Large intestine (tissue), 3 donors: ENCODE results near the gene COL3A1. TPM values are rescaled to one million over a fixed set of nuclear protein-coding genes. Genes with fewer than 3 reads are reported as not detected.

Source experiments
- DNase-seq, 2 donors: peaks; one replicate each; pipeline versions ENCODE4 v3.0.0 to v3.0.0-alpha.2; 2013
- H3K27ac ChIP-seq: one replicate; pipeline ENCODE4 v1.5.1; 2013; ENCODE audit warnings: low read length
- H3K27me3 ChIP-seq: 2 replicates; pipeline ENCODE4 v1.6.1; 2013; ENCODE audit warnings: low read length; ENCODE audit not compliant: control insufficient read depth, insufficient read depth
- H3K36me3 ChIP-seq: 2 replicates; pipeline ENCODE4 v1.6.1; 2013; ENCODE audit warnings: low read length; ENCODE audit not compliant: control insufficient read depth, insufficient read depth
- H3K4me1 ChIP-seq: one replicate; pipeline ENCODE4 v1.6.1; 2013; ENCODE audit warnings: low read length; ENCODE audit not compliant: control insufficient read depth, insufficient read depth
- H3K4me3 ChIP-seq: one replicate; pipeline ENCODE4 v1.5.1; 2013; ENCODE audit warnings: low read length
- H3K9me3 ChIP-seq: one replicate; pipeline ENCODE4 v1.6.1; 2013; ENCODE audit warnings: mild to moderate bottlenecking, low read depth, low read length, moderate library complexity; ENCODE audit not compliant: control insufficient read depth
- WGBS: methylation state at CpG from one replicate; pipeline ENCODE4 v1.1.5; 2013; ENCODE audit warnings: low lambda C conversion rate; ENCODE audit not compliant: insufficient coverage; 5-methylcytosine and 5-hydroxymethylcytosine counted together
- polyA plus RNA-seq: library from polyadenylated mRNA; unstranded; fragments of 120-200 nt; gene quantifications from one replicate; pipeline ENCODE4 v1.2.1, GENCODE V29; 2013

COL3A1 gene
- polyA plus RNA-seq, 1 donor: 1,077 TPM

DNA sequence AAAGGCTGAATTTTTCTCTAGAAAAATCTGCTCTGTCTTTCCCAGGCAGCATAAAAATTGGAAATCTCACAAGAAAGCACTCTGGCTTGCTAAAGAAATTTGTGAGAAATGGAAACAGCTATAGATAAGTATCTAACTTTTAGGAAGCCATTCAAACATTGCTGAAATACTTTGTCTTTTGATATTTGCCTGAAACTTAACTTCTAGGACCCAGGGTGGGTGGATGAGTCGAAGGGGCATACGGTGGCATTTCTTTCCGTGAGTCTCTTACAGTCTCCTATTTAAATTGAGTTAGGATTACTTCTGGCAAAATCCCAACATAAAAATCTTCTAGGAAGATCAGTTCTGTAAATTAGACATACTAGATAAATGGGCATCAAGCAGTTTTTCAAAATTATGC, 532 bp upstream of the COL3A1 start:
- no peaks in the 10 kb centered on the region for H3K9me3 ChIP-seq
- H3K4me1 ChIP-seq: no peaks in the 10 kb centered on the region
- H3K27ac ChIP-seq: peak overlapping the region; percentile 91
- H3K4me3 ChIP-seq: peak overlapping the region; percentile 60
- DNase-seq: no peak
- WGBS: no CpG with 5 or more reads among the region's 3 CpGs
- no peaks in the 10 kb centered on the region for H3K36me3 ChIP-seq
- H3K27me3 ChIP-seq: no peaks in the 10 kb centered on the region

DNA sequence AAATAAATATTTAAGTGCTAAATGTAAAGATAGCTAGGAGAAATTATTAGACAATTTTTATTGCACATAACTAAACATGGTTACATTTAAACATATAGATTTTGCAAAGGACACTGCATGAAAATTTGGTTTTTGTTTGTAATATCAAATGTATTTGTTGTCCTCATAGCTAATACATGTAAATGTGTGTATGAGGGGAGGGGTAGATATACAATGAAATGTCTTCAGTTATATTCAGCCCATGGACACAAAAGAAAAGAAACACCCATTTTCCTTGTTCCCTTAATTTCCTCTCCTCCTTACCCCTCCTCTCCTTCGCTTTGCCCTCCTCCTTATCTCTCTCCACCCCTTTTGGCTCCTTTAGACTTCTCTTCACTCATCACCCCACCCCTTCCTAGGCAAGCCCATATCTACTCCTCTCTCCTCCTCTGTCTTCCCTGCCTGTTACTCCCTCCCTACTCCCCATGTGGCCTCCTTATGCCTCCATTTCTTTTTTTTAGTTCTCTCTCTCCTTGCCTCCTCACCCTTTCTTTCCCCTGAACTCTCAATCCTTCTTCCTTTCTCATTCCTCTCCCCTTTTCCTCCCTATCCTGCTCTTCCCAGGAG, 1.4 kb downstream of the COL3A1 start:
- WGBS: 57% methylated on average over 1 of the region's 1 CpG

GRCh38 chr2:188976545-188977268, 2.5 kb downstream of the COL3A1 start:
- no peak for DNase-seq
- Histone ChIP-seq H3K36me3 (no peaks in the 10 kb centered on the region), H3K9me3 (no peaks in the 10 kb centered on the region), H3K4me3 (peak overlapping the region; percentile 60), H3K27me3 (no peaks in the 10 kb centered on the region), H3K4me1 (no peaks in the 10 kb centered on the region), H3K27ac (peak overlapping the region; percentile 91)
- WGBS: 86% methylated on average over 4 of the region's 8 CpGs

More for the DNA sequence above, 1.4 kb downstream of the COL3A1 start:
- no peaks in the 10 kb centered on the region for H3K4me1 ChIP-seq
- peak overlapping the region; percentile 91 for H3K27ac ChIP-seq
- peak; percentile 58 for DNase-seq
- no peaks in the 10 kb centered on the region for H3K36me3 ChIP-seq
- H3K9me3 ChIP-seq: no peaks in the 10 kb centered on the region
- H3K4me3 ChIP-seq: peak overlapping the region; percentile 60
- no peaks in the 10 kb centered on the region for H3K27me3 ChIP-seq

GRCh38 chr2:188977317-188977716, 3.1 kb downstream of the COL3A1 start:
- Histone ChIP-seq H3K4me3 (peak overlapping the region; percentile 60), H3K27ac (peak overlapping the region; percentile 91), H3K9me3 (no peaks in the 10 kb centered on the region), H3K4me1 (no peaks in the 10 kb centered on the region), H3K27me3 (no peaks in the 10 kb centered on the region), H3K36me3 (no peaks in the 10 kb centered on the region)
- 93% methylated on average over 2 of the region's 2 CpGs for WGBS
- no peak for DNase-seq

DNA sequence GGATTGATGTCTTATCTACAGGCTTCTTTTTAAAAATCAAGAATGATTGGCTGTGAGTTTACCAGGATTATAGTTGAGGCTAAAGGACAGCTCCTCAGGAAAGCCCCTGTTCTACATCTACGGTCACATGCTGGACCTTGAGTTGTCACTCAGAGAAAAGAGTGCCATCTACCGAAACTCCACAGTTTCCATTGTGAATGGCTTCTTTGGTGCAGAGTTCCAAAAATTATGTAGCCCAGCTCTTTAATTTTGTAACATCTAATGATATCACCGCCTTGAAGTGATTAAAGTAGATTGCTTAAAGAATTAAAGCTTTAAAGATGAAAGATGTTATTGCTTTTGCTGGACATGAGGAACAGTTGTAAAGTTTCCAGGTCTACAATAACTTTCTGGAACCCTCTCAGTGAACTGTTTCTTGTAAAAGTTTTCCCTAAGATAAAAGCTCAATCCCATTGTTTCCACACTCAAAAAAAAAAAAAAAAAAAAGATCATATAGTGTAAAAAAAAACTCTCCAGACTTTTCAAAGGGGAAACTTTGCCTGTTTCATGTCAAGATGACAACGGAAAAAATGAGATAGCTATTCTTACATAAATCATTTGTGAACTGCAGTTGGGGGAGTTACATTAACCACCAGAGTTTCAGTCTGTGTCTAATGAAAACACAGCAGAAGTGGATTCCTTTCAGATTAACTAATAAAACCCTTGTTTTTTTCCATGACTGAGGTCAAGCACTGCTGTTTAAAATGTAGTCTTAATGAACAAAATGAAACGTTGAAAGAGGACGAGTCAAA, 4.3 kb downstream of the COL3A1 start:
- H3K4me3 ChIP-seq: peak overlapping the region; percentile 60
- no peaks in the 10 kb centered on the region for H3K4me1 ChIP-seq
- DNase-seq: peak; percentile 10 to 41

GRCh38 chr2:188979187-188980114, 5.3 kb downstream of the COL3A1 start:
- Histone ChIP-seq H3K36me3 (no peaks in the 10 kb centered on the region), H3K27ac (peak overlapping the region; percentile 91), H3K27me3 (no peaks in the 10 kb centered on the region), H3K4me3 (peak overlapping the region; percentile 2), H3K4me1 (no peaks in the 10 kb centered on the region), H3K9me3 (no peaks in the 10 kb centered on the region)
- no peak for DNase-seq
- 75% methylated on average over 2 of the region's 3 CpGs for WGBS

More for the DNA sequence above, 4.3 kb downstream of the COL3A1 start:
- WGBS: 89% methylated on average over 2 of the region's 6 CpGs
- Histone ChIP-seq H3K36me3 (no peaks in the 10 kb centered on the region), H3K27me3 (no peaks in the 10 kb centered on the region), H3K27ac (peak overlapping the region; percentile 91), H3K9me3 (no peaks in the 10 kb centered on the region)

DNA sequence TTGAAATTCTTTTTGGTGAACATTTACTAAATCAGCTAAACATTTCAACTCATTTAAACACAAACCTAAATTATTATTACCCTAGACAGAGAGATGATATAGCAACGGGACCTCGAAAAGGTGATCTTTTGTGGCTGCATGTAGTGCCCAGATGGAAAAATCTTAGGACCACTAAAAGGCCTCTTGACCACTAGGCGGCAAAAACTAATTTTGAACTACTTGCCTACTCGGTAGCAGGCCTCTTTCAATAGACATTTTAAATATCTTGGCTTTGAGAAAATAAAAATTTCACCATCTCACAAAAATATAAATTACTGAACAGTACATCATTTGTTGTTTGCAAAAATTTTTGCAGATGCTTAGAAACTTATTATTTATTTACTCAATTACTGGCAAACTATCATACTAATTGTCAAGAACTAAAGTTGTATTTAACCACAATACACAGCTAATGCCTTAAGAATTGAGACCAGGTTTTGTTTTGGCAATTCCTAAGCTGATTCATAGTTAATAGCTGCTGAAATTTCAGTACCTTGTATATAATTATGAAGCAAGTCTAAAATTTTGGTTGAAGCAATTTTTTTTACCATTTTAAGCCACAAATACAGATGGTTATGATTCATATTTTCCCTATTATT, 9.4 kb downstream of the COL3A1 start:
- Histone ChIP-seq H3K27me3 (no peaks in the 10 kb centered on the region), H3K27ac (peak overlapping the region; percentile 40), H3K4me1 (no peaks in the 10 kb centered on the region), H3K36me3 (no peaks in the 10 kb centered on the region), H3K9me3 (no peaks in the 10 kb centered on the region), H3K4me3 (no peak overlapping the region)
- WGBS: no CpG with 5 or more reads among the region's 4 CpGs
- no peak for DNase-seq

GRCh38 chr2:188984065-188984491, 9.9 kb downstream of the COL3A1 start:
- no peak overlapping the region for H3K4me3 ChIP-seq
- no peaks in the 10 kb centered on the region for H3K4me1 ChIP-seq
- no peak for DNase-seq
- H3K27ac ChIP-seq: peak overlapping the region; percentile 40
- no peaks in the 10 kb centered on the region for H3K36me3 ChIP-seq
- no peaks in the 10 kb centered on the region for H3K9me3 ChIP-seq
- H3K27me3 ChIP-seq: no peaks in the 10 kb centered on the region

DNA sequence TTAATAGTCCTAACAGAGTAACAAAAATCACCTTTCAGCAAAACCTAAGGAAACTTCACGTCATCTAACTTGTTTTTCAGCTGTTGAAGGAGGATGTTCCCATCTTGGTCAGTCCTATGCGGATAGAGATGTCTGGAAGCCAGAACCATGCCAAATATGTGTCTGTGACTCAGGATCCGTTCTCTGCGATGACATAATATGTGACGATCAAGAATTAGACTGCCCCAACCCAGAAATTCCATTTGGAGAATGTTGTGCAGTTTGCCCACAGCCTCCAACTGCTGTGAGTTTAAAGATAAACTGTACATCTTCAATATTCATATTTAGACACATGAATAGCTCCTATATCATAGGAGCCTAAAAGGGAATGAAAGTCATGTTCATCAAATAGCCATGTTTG, 10.5 kb downstream of the COL3A1 start:
- WGBS: no CpG with 5 or more reads among the region's 5 CpGs
- H3K27ac ChIP-seq: no peak overlapping the region
- no peaks in the 10 kb centered on the region for H3K36me3 ChIP-seq

More for the DNA sequence above, 10.5 kb downstream of the COL3A1 start:
- no peaks in the 10 kb centered on the region for H3K4me1 ChIP-seq
- no peak overlapping the region for H3K4me3 ChIP-seq
- no peak for DNase-seq
- H3K9me3 ChIP-seq: no peaks in the 10 kb centered on the region
- no peaks in the 10 kb centered on the region for H3K27me3 ChIP-seq
